HFF-Myc (cell line): ENCODE measurements around the gene CDH23.

Experiments used
- DNase-seq: peaks from one replicate; pipeline ENCODE4 v3.0.0-alpha.2; 2011; ENCODE audit warnings: low read depth; ENCODE audit errors: extremely low read depth
- H3K4me3 ChIP-seq: replicated peaks from 2 replicates; pipeline ENCODE4 v1.5.1; 2011; ENCODE audit warnings: low read depth, mild to moderate bottlenecking, control low read depth, low read length
- TF ChIP-seq, protein P1 (sequence below): IDR thresholded peaks from 2 replicates; pipeline ENCODE4 v1.5.1; 2012; ENCODE audit warnings: mild to moderate bottlenecking, low read depth, low read length, control low read depth; ENCODE audit errors: missing control alignments

The CDH23 gene

DNA sequence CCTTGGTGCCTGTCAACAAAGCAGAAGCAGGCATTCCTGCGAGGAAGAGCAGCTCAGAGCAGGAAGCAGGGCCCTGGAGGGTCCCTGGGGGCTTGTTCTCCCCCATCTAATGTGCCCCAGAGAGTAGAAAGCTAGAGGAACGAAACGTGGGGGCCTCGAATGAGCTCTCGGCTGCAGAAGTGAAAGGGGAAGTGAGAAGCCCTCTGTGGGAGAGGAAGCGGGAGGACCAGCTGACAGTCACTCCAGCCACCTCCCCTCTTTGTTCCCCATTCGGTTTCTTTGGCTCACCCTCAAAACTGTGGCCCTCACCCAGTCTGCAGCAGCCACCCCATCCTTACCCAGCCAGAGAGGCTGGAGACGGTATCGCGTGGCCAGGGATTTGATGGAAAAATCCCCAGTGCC, 297.8 kb downstream of the CDH23 start:
- no peak overlapping the region for H3K4me3 ChIP-seq
- DNase-seq = no peak
- TF ChIP-seq, protein P1, sequence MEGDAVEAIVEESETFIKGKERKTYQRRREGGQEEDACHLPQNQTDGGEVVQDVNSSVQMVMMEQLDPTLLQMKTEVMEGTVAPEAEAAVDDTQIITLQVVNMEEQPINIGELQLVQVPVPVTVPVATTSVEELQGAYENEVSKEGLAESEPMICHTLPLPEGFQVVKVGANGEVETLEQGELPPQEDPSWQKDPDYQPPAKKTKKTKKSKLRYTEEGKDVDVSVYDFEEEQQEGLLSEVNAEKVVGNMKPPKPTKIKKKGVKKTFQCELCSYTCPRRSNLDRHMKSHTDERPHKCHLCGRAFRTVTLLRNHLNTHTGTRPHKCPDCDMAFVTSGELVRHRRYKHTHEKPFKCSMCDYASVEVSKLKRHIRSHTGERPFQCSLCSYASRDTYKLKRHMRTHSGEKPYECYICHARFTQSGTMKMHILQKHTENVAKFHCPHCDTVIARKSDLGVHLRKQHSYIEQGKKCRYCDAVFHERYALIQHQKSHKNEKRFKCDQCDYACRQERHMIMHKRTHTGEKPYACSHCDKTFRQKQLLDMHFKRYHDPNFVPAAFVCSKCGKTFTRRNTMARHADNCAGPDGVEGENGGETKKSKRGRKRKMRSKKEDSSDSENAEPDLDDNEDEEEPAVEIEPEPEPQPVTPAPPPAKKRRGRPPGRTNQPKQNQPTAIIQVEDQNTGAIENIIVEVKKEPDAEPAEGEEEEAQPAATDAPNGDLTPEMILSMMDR = no peak

DNA sequence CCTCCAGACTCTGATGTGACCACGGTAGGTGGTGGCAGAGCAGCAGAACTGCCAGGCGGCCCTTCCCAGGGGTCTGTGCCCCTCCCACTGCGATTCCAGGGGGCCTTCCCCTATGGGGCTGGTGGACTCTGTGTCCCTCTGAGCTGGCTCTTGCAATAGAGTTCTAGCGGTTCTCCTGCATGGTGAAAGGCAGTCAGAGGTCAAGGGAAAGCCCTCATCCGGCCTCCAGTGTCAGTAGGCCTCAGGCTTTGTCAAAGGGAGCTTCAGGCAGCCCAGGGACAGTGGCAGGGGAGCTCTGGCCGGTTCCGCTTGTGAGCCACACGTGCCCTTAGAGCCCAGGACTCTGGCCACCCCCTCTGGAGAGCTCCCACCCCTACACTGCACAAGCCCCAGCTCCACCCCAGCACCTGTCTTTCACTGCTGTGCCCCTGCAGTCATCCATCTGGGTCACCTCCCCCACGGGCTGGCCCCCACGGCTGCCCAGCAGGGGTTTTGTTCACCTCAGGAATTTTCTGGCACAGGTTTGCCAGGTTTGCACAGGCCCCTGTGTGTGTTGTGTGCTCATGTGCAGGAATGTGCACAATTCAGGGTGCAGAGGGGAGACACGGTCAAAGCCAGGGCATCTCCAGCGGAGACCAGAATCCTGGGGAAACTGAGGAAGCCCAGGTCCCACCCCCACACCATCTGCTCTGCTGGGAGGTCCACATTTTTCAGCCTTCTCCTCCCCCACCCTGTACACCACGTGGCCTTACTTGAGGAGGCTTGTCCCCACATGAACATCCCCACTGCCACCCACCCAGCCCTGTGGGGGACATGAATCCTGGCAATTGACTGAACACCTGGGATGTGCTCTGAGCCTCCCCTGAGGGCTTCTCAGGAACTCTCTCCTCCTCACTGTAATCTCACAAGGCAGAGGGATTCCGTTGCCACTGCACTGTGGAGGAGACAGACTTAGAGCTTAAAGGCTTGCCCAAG, 299.1 kb downstream of the CDH23 start:
- TF ChIP-seq, protein P1 = no peak
- no peak for DNase-seq
- H3K4me3 ChIP-seq = no peak overlapping the region

DNA sequence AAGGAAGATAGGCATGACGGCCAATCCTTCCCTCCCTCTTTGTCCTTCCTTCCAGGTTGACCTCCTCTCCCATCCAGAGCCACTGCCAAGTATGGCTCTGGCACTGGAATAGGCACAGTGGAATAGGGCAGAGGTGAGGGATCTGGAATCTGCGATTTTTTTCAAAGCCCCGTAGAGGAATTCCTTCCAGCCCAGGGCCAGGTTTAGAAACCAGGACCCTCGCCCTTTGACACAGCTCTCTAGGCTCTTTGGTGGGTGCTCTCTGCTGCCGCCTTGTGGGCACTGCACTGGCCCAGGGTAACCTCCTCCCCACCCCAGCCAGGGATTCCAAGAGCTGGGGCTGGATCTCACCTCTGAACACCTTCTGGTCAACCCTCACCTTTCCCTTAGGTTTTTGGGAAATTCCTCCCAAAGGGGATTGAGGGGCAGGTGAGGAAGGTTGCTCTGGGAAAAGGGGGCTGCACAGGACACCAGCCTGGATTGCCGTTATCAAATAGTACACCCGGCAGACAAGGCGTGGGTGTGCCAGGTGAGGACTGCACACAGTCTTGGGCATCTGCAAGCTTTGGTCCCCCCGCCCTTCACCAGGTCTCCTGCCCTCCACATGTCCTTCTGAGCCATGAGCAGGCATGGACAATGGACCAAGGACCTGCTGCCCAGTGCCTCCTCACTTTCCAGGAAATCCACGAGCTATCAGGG, 300.1 kb downstream of the CDH23 start:
- no peak overlapping the region for H3K4me3 ChIP-seq
- TF ChIP-seq, protein P1 = peak; percentile 98
- DNase-seq = no peak

DNA sequence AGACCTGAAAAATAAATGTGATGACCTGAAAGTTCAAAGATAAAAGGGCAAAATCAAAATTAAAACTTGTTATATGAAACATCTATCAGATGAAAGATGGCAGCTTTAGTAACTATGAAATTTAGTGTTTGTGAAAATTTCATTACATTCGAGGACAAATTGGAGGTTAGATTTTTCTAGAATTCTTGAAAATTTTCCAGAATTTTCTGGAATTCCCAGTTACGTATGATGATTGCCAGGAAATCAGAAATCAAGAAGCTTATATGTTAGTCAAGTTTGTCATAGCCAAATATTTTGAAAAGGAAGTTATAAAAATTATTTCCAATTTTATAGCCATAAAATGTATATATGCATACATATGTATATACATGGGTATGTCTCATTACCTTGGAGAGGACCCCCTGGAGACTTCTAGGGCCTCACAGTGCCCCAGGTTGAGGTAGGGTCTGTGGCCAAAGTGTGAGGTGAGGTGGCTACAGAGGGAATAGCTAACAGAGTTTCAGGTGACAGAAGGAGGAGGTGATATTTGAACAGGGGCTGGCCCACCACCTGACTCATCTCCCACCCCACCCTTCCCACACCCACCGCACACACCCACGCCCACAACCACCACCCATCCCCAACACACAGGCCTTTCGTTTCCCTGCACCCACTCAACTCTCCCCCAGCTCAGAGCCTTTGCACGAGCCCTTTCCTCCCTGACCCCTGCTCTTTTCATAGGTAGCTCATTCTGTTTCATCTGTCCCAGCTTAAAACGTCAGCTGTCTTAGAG, 301.4 kb downstream of the CDH23 start:
- DNase-seq = no peak
- H3K4me3 ChIP-seq = no peak overlapping the region
- TF ChIP-seq, protein P1 = no peak

DNA sequence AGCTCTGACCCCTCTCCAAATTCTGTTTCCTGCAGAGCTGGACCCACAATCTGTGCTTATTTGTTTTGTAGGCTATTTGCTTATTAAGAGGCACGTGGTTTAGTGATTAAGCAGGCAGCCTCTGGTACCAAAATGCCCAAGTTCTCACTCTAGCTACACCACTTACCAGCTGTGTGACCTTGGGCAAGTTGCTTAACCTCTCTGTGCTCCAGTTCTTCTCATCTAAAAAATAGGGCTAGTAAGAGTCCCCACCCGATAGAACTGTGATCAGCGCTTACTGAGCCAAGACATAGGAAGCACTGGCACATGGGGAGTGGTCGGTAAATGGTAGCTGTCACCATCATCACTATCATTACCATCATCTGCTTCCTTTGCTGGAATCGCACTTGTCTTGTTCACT, 302.0 kb downstream of the CDH23 start:
- no peak overlapping the region for H3K4me3 ChIP-seq
- TF ChIP-seq, protein P1 = no peak
- no peak for DNase-seq

DNA sequence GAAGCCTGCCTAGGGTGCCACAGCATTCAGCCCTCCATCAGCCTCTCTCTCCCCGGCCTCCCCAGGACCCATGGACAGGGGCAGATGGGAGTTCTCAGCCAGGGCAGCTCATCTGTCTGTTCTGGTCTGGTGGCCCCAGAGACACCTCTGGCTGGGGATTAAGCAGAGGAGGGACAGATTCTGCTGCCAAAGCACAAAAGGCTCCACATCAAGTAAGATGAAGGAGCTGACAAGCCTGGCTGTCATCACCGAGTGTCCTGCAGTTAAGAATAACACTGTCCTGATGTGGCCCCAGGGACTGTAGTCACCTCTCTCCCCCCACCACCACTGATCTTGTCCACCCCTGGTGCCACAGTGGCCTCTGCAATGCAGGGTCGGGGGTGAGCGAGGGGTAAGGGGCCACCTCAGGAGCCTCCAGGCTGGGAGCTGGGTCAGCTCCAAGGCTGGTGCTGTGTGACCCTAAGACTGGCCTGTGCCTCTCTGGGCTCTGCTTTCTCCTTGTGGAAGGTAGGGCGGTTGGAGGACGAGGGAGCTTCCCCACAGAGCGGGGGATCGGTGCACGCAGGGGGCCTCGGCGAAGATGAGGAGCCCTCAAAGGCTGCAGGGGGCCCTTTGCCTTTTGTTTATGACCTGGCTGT, 304.1 kb downstream of the CDH23 start:
- TF ChIP-seq, protein P1 = no peak
- no peak for DNase-seq
- no peak overlapping the region for H3K4me3 ChIP-seq
